NB4 (cell line): ENCODE measurements around the gene TMEM253.

Experiments used
- MYC ChIP-seq: IDR thresholded peaks from 2 replicates; pipeline ENCODE4 v1.6.1; 2011; ENCODE audit warnings: low read depth, low read length
- POLR2A ChIP-seq: IDR thresholded peaks from 2 replicates; pipeline ENCODE4 v1.6.1; 2011; ENCODE audit warnings: mild to moderate bottlenecking; ENCODE audit not compliant: insufficient read length; ENCODE audit errors: extremely low read depth
- TF ChIP-seq, protein P1 (sequence below): IDR thresholded peaks from one replicate; pipeline ENCODE4 v1.5.1; 2012; ENCODE audit warnings: low read depth, low read length
- TF ChIP-seq, protein P2 (sequence below): IDR thresholded peaks from 2 replicates; pipeline ENCODE4 v1.6.1; 2011; ENCODE audit warnings: low read depth, low read length

DNA sequence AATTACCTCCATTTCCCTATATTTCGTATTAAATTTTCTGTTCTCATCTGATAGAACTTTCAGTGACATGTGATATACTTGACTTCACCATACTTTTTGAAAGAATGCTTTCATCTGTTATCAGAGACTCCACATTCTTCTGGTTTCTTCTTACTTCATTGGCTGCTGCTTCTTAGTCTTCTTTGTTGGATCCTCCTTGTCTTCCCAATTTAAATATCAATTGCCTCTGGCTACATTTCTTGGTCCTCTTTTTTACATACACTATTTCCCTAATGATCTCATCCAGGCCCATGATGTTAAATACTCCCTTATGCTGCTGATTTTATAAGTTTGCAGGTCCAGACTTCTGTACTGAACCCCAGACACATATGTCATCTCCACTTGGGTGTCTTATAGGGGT, 33.0 kb downstream of the TMEM253 start:
- TF ChIP-seq, protein P1, sequence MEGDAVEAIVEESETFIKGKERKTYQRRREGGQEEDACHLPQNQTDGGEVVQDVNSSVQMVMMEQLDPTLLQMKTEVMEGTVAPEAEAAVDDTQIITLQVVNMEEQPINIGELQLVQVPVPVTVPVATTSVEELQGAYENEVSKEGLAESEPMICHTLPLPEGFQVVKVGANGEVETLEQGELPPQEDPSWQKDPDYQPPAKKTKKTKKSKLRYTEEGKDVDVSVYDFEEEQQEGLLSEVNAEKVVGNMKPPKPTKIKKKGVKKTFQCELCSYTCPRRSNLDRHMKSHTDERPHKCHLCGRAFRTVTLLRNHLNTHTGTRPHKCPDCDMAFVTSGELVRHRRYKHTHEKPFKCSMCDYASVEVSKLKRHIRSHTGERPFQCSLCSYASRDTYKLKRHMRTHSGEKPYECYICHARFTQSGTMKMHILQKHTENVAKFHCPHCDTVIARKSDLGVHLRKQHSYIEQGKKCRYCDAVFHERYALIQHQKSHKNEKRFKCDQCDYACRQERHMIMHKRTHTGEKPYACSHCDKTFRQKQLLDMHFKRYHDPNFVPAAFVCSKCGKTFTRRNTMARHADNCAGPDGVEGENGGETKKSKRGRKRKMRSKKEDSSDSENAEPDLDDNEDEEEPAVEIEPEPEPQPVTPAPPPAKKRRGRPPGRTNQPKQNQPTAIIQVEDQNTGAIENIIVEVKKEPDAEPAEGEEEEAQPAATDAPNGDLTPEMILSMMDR, result no peak
- TF ChIP-seq, protein P2, sequence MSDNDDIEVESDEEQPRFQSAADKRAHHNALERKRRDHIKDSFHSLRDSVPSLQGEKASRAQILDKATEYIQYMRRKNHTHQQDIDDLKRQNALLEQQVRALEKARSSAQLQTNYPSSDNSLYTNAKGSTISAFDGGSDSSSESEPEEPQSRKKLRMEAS, result no peak
- TF ChIP-seq POLR2A, result no peak
- no peak for TF ChIP-seq MYC
